Coronary artery (tissue), 2 donors: ENCODE data around the gene RAB7B.

Experiments used
- DNase-seq: peaks from one replicate; pipeline ENCODE4 v3.0.0-alpha.2; 2017; ENCODE audit warnings: low spot score
- H3K27ac ChIP-seq, 2 donors: fragments of 200-600 bp; sonication (generic); one replicate each; pipeline ENCODE4 v1.5.1; 2016 to 2019
- H3K4me3 ChIP-seq: fragments of 200-600 bp; sonication (generic); 2 replicates; pipeline ENCODE4 v1.5.1; 2016; ENCODE audit warnings: mild to moderate bottlenecking, moderate library complexity
- CTCF ChIP-seq: fragments of 200-600 bp; sonication (generic); IDR thresholded peaks from one replicate; pipeline ENCODE4 v1.5.1; 2019; ENCODE audit warnings: antibody characterized with exemption

RAB7B gene

GRCh38 chr1:205993068-205993467 is 10.1 kb downstream of the RAB7B start:
- H3K4me3 ChIP-seq: no peak overlapping the region
- DNase-seq: no peak
- TF ChIP-seq CTCF: no peak
- no peak overlapping the region for H3K27ac ChIP-seq

GRCh38 chr1:205992218-205992882 is 10.8 kb downstream of the RAB7B start:
- TF ChIP-seq CTCF: no peak
- no peak overlapping the region for H3K27ac ChIP-seq
- no peak for DNase-seq
- H3K4me3 ChIP-seq: no peak overlapping the region

GRCh38 chr1:205991237-205991636 is 12.0 kb downstream of the RAB7B start:
- no peak for DNase-seq
- no peak overlapping the region for H3K27ac ChIP-seq
- no peak for TF ChIP-seq CTCF
- no peak overlapping the region for H3K4me3 ChIP-seq

GRCh38 chr1:205990226-205990625 is 13.0 kb downstream of the RAB7B start:
- Histone ChIP-seq H3K4me3 (no peak overlapping the region), H3K27ac (no peak overlapping the region)
- no peak for DNase-seq
- TF ChIP-seq CTCF: no peak

- TF ChIP-seq CTCF: no peak
- Histone ChIP-seq H3K27ac (no peak overlapping the region), H3K4me3 (no peak overlapping the region)
- no peak for DNase-seq
These were observed 13.4 kb downstream of the RAB7B start for GRCh38 chr1:205989786-205990185.

GRCh38 chr1:205988585-205988995 is 14.6 kb downstream of the RAB7B start:
- TF ChIP-seq CTCF: no peak
- Histone ChIP-seq H3K4me3 (no peak overlapping the region), H3K27ac (peak overlapping the region in 1 of 2 donors; percentile 40)
- no peak for DNase-seq

GRCh38 chr1:205986861-205987260 is 16.3 kb downstream of the RAB7B start:
- H3K4me3 ChIP-seq: no peak overlapping the region
- TF ChIP-seq CTCF: no peak
- peak overlapping the region; percentile 38 to 65 for H3K27ac ChIP-seq
- DNase-seq: no peak
